HG02840 (cell line): ENCODE measurements around the gene TECR.

ENCODE experiments used
- ATAC-seq: cut with Tn5 transposase; IDR thresholded peaks from one replicate; pipeline ENCODE4 v1.9.1; 2021; ENCODE audit warnings: mild to moderate bottlenecking, moderate library complexity, moderate number of reproducible peaks; ENCODE audit not compliant: unreplicated experiment, low FRiP score

Gene TECR

GRCh38 chr19:14507704-14508542 lies 21.5 kb upstream of the TECR start:
- ATAC-seq, result no peak

- no peak for ATAC-seq
Observed at GRCh38 chr19:14510311-14511228, 18.8 kb upstream of the TECR start.

- no peak for ATAC-seq
Observed at GRCh38 chr19:14511229-14511593, 18.2 kb upstream of the TECR start.

- ATAC-seq, result no peak
Observed at GRCh38 chr19:14512406-14512961, 16.9 kb upstream of the TECR start.

- ATAC-seq, result no peak
Observed at GRCh38 chr19:14514215-14514863, 15.1 kb upstream of the TECR start.

- ATAC-seq, result no peak
Observed at GRCh38 chr19:14515501-14516047, 13.8 kb upstream of the TECR start.

GRCh38 chr19:14516048-14516534 lies 13.3 kb upstream of the TECR start:
- ATAC-seq, result no peak

- no peak for ATAC-seq
Observed at GRCh38 chr19:14516746-14517438, 12.5 kb upstream of the TECR start.

- no peak for ATAC-seq
Observed at GRCh38 chr19:14517446-14517839, 12.0 kb upstream of the TECR start.

- peak; percentile 72 for ATAC-seq
Observed at GRCh38 chr19:14517840-14518505, 11.4 kb upstream of the TECR start, which contains the start of gene DNAJB1. TSS of gene DNAJB1 (minus strand) at chr19:14518397. CDS start at chr19:14518349, 48 bp downstream.

GRCh38 chr19:14519245-14519859 lies 10.0 kb upstream of the TECR start:
- ATAC-seq, result no peak

GRCh38 chr19:14519860-14520407 lies 9.5 kb upstream of the TECR start:
- ATAC-seq, result no peak

- ATAC-seq, result no peak
Observed at GRCh38 chr19:14520543-14520942, 8.9 kb upstream of the TECR start.

- no peak for ATAC-seq
Observed at GRCh38 chr19:14525729-14526128, 3.7 kb upstream of the TECR start.

- no peak for ATAC-seq
Observed at GRCh38 chr19:14526423-14526822, 3.0 kb upstream of the TECR start.

GRCh38 chr19:14528419-14529253 lies 758 bp upstream of the TECR start:
- ATAC-seq, result no peak

- no peak for ATAC-seq
Observed at GRCh38 chr19:14530005-14530348, 583 bp downstream of the TECR start.

- ATAC-seq, result no peak
Observed at GRCh38 chr19:14530506-14530905, 1.1 kb downstream of the TECR start.
